GM12878 (cell line): ENCODE measurements around the gene HIVEP1.

Source experiments
- EZH2 ChIP-seq: IDR thresholded peaks from 2 replicates; pipeline ENCODE4 v1.6.1; 2012; ENCODE audit warnings: low read depth, mild to moderate bottlenecking, control low read depth, inconsistent platforms, low read length, borderline replicate concordance; ENCODE audit not compliant: control insufficient read depth
- TF ChIP-seq, protein P1 (sequence below): IDR thresholded peaks from 2 replicates; pipeline ENCODE4 v1.6.1; 2011; ENCODE audit warnings: mild to moderate bottlenecking, low read depth, low read length, moderate library complexity; ENCODE audit not compliant: insufficient replicate concordance

DNA sequence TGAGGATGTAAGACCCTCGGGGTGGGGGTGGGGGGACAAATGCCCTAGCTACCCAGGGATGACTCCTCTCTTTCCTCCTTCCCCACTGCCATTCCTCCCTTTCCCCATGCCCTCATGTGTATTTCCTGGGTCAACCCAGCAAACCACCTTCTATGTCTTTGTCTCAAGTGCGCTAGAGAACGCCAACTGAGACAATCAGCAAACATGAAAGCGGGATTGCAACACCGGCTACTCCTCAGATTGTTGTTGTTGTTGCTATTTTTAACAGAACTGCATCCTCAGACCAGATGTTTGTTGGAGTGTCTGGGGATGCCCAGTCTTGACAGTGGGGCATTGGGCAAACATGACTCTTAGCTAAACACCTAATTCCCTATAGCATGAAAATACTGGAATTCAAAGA lies 39.3 kb upstream of the HIVEP1 start:
- no peak for TF ChIP-seq EZH2
- TF ChIP-seq, protein P1, sequence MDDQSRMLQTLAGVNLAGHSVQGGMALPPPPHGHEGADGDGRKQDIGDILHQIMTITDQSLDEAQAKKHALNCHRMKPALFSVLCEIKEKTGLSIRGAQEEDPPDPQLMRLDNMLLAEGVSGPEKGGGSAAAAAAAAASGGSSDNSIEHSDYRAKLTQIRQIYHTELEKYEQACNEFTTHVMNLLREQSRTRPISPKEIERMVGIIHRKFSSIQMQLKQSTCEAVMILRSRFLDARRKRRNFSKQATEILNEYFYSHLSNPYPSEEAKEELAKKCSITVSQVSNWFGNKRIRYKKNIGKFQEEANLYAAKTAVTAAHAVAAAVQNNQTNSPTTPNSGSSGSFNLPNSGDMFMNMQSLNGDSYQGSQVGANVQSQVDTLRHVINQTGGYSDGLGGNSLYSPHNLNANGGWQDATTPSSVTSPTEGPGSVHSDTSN: no peak
